Neural progenitor cell (in vitro differentiated cells): ENCODE measurements around the gene SERPINA9. TPM values are rescaled to one million over a fixed set of nuclear protein-coding genes. Genes with fewer than 3 reads are reported as not detected.

Source experiments
- DNase-seq: peaks from one replicate; pipeline ENCODE4 v3.0.0-alpha.2; 2016; ENCODE audit warnings: low spot score
- H2AFZ ChIP-seq: fragments of 200-600 bp; sonication (generic); replicated peaks from 2 replicates; pipeline ENCODE4 v1.6.1; 2016; ENCODE audit warnings: antibody characterized with exemption
- H3F3A ChIP-seq: fragments of 200-600 bp; sonication (generic); 2 replicates; pipeline ENCODE4 v1.6.1; 2016; ENCODE audit warnings: antibody characterized with exemption, low read depth
- H3K27ac ChIP-seq: fragments of 200-600 bp; sonication (generic); 2 replicates; pipeline ENCODE4 v1.5.1; 2016; ENCODE audit warnings: mild to moderate bottlenecking
- H3K27me3 ChIP-seq: fragments of 200-600 bp; sonication (generic); 2 replicates; pipeline ENCODE4 v1.6.1; 2016; ENCODE audit warnings: mild to moderate bottlenecking, moderate library complexity
- H3K36me3 ChIP-seq: fragments of 200-600 bp; sonication (generic); 2 replicates; pipeline ENCODE4 v1.5.1; 2016
- H3K4me1 ChIP-seq: fragments of 200-600 bp; sonication (generic); 2 replicates; pipeline ENCODE4 v1.6.1; 2016; ENCODE audit warnings: mixed run types
- H3K4me2 ChIP-seq: fragments of 200-600 bp; sonication (generic); 2 replicates; pipeline ENCODE4 v1.6.1; 2016
- H3K4me3 ChIP-seq: fragments of 200-600 bp; sonication (generic); 2 replicates; pipeline ENCODE4 v1.5.1; 2016
- H3K79me2 ChIP-seq: fragments of 200-600 bp; sonication (generic); 2 replicates; pipeline ENCODE4 v1.6.1; 2016; ENCODE audit warnings: low read depth
- H3K9ac ChIP-seq: fragments of 200-600 bp; sonication (generic); 2 replicates; pipeline ENCODE4 v1.6.1; 2016
- H3K9me3 ChIP-seq: fragments of 200-600 bp; sonication (generic); 2 replicates; pipeline ENCODE4 v1.5.1; 2016; ENCODE audit warnings: low read depth
- H4K20me1 ChIP-seq: fragments of 200-600 bp; sonication (generic); 2 replicates; pipeline ENCODE4 v1.6.1; 2016; ENCODE audit warnings: low read depth
- H3K27ac Mint-ChIP-seq: 3 replicates; pipeline ENCODE4 v1.8.0; 2021; ENCODE audit warnings: mixed read lengths
- H3K27me3 Mint-ChIP-seq: 2 replicates; pipeline ENCODE4 v1.8.0; 2022; ENCODE audit warnings: low read depth, mild to moderate bottlenecking, inconsistent platforms, moderate library complexity, mixed read lengths; ENCODE audit not compliant: insufficient read depth
- H3K36me3 Mint-ChIP-seq: 3 replicates; pipeline ENCODE4 v1.8.0; 2021; ENCODE audit warnings: mixed read lengths
- H3K4me1 Mint-ChIP-seq: 3 replicates; pipeline ENCODE4 v1.8.0; 2021; ENCODE audit warnings: mixed read lengths
- H3K4me3 Mint-ChIP-seq: 3 replicates; pipeline ENCODE4 v1.8.0; 2021; ENCODE audit warnings: mild to moderate bottlenecking, moderate library complexity, mixed read lengths
- H3K9me3 Mint-ChIP-seq: 3 replicates; pipeline ENCODE4 v1.8.0; 2020; ENCODE audit warnings: mixed read lengths
- CTCF ChIP-seq: fragments of 200-600 bp; sonication (generic); IDR thresholded peaks from 2 replicates; pipeline ENCODE4 v1.5.1; 2017; ENCODE audit warnings: antibody characterized with exemption, mild to moderate bottlenecking
- EZH2 ChIP-seq: fragments of 200-600 bp; sonication (generic); IDR thresholded peaks from 2 replicates; pipeline ENCODE4 v1.6.1; 2017; ENCODE audit warnings: antibody characterized with exemption, mild to moderate bottlenecking, moderate library complexity
- EZH2phosphoT487 ChIP-seq: fragments of 200-600 bp; sonication (generic); IDR thresholded peaks from 2 replicates; pipeline ENCODE4 v1.6.1; 2017; ENCODE audit warnings: antibody characterized with exemption
- total RNA-seq: library from RNA; depleted of rRNA; stranded (reverse); fragments of >200 nt; gene quantifications from 2 replicates; pipeline ENCODE4 v1.2.3, GENCODE V29; 2015; ENCODE audit warnings: low replicate concordance

The SERPINA9 gene
- total RNA-seq, 1 donor from 2014 or later = not detected

GRCh38 chr14:94522115-94522724, 46.2 kb upstream of the SERPINA9 start:
- no peak overlapping the region for H3K27ac ChIP-seq
- Mint-ChIP-seq H3K27ac (no peak overlapping the region), H3K36me3 (no peaks in the 10 kb centered on the region), H3K9me3 (peaks cover 2% of the 10 kb centered on the region), H3K4me3 (no peak overlapping the region), H3K4me1 (peaks cover 14% of the 10 kb centered on the region), H3K27me3 (peaks cover 6% of the 10 kb centered on the region)
- no peak overlapping the region for H2AFZ ChIP-seq
- no peaks in the 10 kb centered on the region for H3F3A ChIP-seq
- H3K79me2 ChIP-seq = no peaks in the 10 kb centered on the region
- peaks cover 3% of the 10 kb centered on the region for H3K4me1 ChIP-seq
- H3K4me3 ChIP-seq = no peak overlapping the region
- H3K9ac ChIP-seq = no peak overlapping the region
- no peaks in the 10 kb centered on the region for H3K36me3 ChIP-seq
- no peaks in the 10 kb centered on the region for H4K20me1 ChIP-seq
- H3K4me2 ChIP-seq = no peak overlapping the region
- no peaks in the 10 kb centered on the region for H3K9me3 ChIP-seq
- no peaks in the 10 kb centered on the region for H3K27me3 ChIP-seq
- no peak for DNase-seq
- TF ChIP-seq EZH2phosphoT487 = no peak
- TF ChIP-seq CTCF = no peak
- no peak for TF ChIP-seq EZH2

- H3F3A ChIP-seq = no peaks in the 10 kb centered on the region
- H3K4me1 Mint-ChIP-seq = peaks cover 14% of the 10 kb centered on the region
- H2AFZ ChIP-seq = no peak overlapping the region
- H3K27ac Mint-ChIP-seq = no peak overlapping the region
- H3K27me3 Mint-ChIP-seq = peaks cover 6% of the 10 kb centered on the region
- no peaks in the 10 kb centered on the region for H3K27me3 ChIP-seq
- no peak for DNase-seq
- no peaks in the 10 kb centered on the region for H4K20me1 ChIP-seq
- H3K9me3 ChIP-seq = no peaks in the 10 kb centered on the region
- no peak overlapping the region for H3K4me3 ChIP-seq
- H3K79me2 ChIP-seq = no peaks in the 10 kb centered on the region
- H3K4me1 ChIP-seq = peaks cover 3% of the 10 kb centered on the region
- no peak overlapping the region for H3K4me2 ChIP-seq
- no peaks in the 10 kb centered on the region for H3K36me3 Mint-ChIP-seq
- H3K9me3 Mint-ChIP-seq = peaks cover 2% of the 10 kb centered on the region
- no peaks in the 10 kb centered on the region for H3K36me3 ChIP-seq
- no peak overlapping the region for H3K9ac ChIP-seq
- no peak for TF ChIP-seq EZH2
- TF ChIP-seq EZH2phosphoT487 = no peak
- TF ChIP-seq CTCF = no peak
- no peak overlapping the region for H3K4me3 Mint-ChIP-seq
- no peak overlapping the region for H3K27ac ChIP-seq
These were observed 45.5 kb upstream of the SERPINA9 start for GRCh38 chr14:94521375-94522114.

- no peak overlapping the region for H3K27ac Mint-ChIP-seq
These were observed 41.8 kb upstream of the SERPINA9 start for GRCh38 chr14:94517641-94518257.

More at GRCh38 chr14:94517641-94518257, 41.8 kb upstream of the SERPINA9 start:
- no peaks in the 10 kb centered on the region for H3F3A ChIP-seq
- H3K36me3 ChIP-seq = no peaks in the 10 kb centered on the region
- no peak overlapping the region for H3K27ac ChIP-seq
- H3K4me1 ChIP-seq = peaks cover 3% of the 10 kb centered on the region
- no peak for DNase-seq
- H3K9me3 ChIP-seq = no peaks in the 10 kb centered on the region
- H3K36me3 Mint-ChIP-seq = no peaks in the 10 kb centered on the region
- no peak overlapping the region for H3K9ac ChIP-seq
- no peak for TF ChIP-seq CTCF
- no peak for TF ChIP-seq EZH2phosphoT487
- TF ChIP-seq EZH2 = no peak
- no peak overlapping the region for H3K4me3 Mint-ChIP-seq
- H3K4me1 Mint-ChIP-seq = peaks cover 14% of the 10 kb centered on the region
- no peaks in the 10 kb centered on the region for H3K79me2 ChIP-seq
- peaks cover 2% of the 10 kb centered on the region for H3K9me3 Mint-ChIP-seq
- peaks cover 5% of the 10 kb centered on the region for H3K27me3 Mint-ChIP-seq
- H2AFZ ChIP-seq = no peak overlapping the region
- H3K4me3 ChIP-seq = no peak overlapping the region
- H3K27me3 ChIP-seq = no peaks in the 10 kb centered on the region
- H3K4me2 ChIP-seq = no peak overlapping the region
- no peaks in the 10 kb centered on the region for H4K20me1 ChIP-seq
